IMR-90 (cell line): ENCODE results near the gene NXN.

Source experiments
- BHLHE40 ChIP-seq: fragments of 150-350 bp; IDR thresholded peaks from 2 replicates; pipeline ENCODE4 v1.6.1; 2016; ENCODE audit warnings: mild to moderate bottlenecking, low read depth, low read length
- CEBPB ChIP-seq: IDR thresholded peaks from 2 replicates; pipeline ENCODE4 v1.6.1; 2012; ENCODE audit warnings: low read depth, low read length, improper control_type of control experiment
- CTCF ChIP-seq: conservative IDR thresholded peaks from 2 replicates; pipeline ENCODE4 v1.5.1; 2012; ENCODE audit warnings: mild to moderate bottlenecking, low read depth, low read length, improper control_type of control experiment
- MXI1 ChIP-seq: IDR thresholded peaks from 2 replicates; pipeline ENCODE4 v1.6.1; 2012; ENCODE audit warnings: low read depth, mild to moderate bottlenecking, low read length, moderate library complexity, borderline replicate concordance
- NFE2L2 ChIP-seq: fragments of 150-350 bp; IDR thresholded peaks from 2 replicates; pipeline ENCODE4 v1.6.1; 2016; ENCODE audit warnings: low read depth, mild to moderate bottlenecking, low read length
- POLR2A ChIP-seq: IDR thresholded peaks from 2 replicates; pipeline ENCODE4 v1.6.1; 2012; ENCODE audit warnings: mild to moderate bottlenecking, low read depth, low read length
- RAD21 ChIP-seq: IDR thresholded peaks from 2 replicates; pipeline ENCODE4 v1.6.1; 2012; ENCODE audit warnings: low read length, improper control_type of control experiment
- RFX5 ChIP-seq: IDR thresholded peaks from 2 replicates; pipeline ENCODE4 v1.8.0; 2012; ENCODE audit warnings: low read depth, mild to moderate bottlenecking, low read length, moderate library complexity
- SMC3 ChIP-seq: fragments of 150-350 bp; IDR thresholded peaks from 2 replicates; pipeline ENCODE4 v1.6.1; 2016; ENCODE audit warnings: low read depth, mild to moderate bottlenecking, antibody characterized with exemption, low read length, moderate library complexity
- TF ChIP-seq, protein P1 (sequence below): fragments of 150-350 bp; IDR thresholded peaks from 2 replicates; pipeline ENCODE4 v1.6.1; 2017; ENCODE audit warnings: mild to moderate bottlenecking, antibody characterized with exemption, low read length, low read depth

DNA sequence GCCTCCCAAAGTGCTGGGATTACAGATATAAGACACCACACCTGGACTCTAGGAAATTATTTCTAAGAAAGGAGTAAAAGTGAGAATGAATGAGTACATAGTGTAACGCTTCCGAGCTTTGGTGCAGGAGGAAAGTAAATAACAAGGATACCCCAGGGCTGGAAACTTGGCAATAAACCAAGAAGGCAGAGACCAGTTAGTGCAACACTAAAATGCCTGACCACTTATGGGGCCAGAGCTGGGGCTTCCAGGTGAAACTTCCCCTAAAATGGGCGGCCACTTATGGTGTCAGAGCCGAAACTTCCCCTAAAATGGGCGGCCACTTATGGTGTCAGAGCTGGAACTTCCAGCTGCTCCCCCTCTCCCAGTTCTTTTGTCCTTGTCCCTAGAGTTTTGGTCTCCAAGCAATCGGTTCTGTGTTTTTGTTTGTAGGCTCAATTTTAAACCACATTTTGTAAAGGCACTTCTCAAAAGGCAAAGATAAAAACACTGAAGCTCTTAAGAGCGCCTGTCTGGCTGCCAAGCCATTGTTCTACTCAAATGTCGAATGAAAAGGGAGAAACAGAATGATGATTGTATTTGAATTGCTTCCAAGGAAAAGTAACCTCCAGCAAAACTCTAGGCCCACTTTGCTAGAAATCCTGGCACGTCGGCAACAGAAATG, 63.9 kb downstream of the NXN start:
- TF ChIP-seq BHLHE40 (no peak), CEBPB (no peak), CTCF (no peak), RAD21 (no peak), POLR2A (no peak), MXI1 (no peak), NFE2L2 (no peak), RFX5 (no peak), SMC3 (no peak)
- TF ChIP-seq, protein P1, sequence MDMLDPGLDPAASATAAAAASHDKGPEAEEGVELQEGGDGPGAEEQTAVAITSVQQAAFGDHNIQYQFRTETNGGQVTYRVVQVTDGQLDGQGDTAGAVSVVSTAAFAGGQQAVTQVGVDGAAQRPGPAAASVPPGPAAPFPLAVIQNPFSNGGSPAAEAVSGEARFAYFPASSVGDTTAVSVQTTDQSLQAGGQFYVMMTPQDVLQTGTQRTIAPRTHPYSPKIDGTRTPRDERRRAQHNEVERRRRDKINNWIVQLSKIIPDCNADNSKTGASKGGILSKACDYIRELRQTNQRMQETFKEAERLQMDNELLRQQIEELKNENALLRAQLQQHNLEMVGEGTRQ, result no peak
